Right cardiac atrium (tissue), 5 donors: ENCODE results near the gene AMZ1. TPM values are rescaled to one million over a fixed set of nuclear protein-coding genes. Genes with fewer than 3 reads are reported as not detected.
"Not testable (repeated sequence)": the region's sequence is repeated elsewhere in the genome, so short reads cannot be mapped to it uniquely, and the experiment has no call there.

Experiments
- ATAC-seq, 2 donors: fragments of 200-7000 bp; cut with Tn5 transposase; one replicate each; pipeline versions ENCODE4 v1.8.0 to v1.9.1; 2020; ENCODE audit warnings: moderate library complexity in 2 of 2, mild to moderate bottlenecking in 1 of 2
- DNase-seq, 3 donors: peaks; one replicate each; pipeline ENCODE4 v3.0.0-alpha.2; 2020
- H3K27ac ChIP-seq: one replicate; pipeline ENCODE4 v1.5.1; 2013; ENCODE audit warnings: mild to moderate bottlenecking, low read length, control low read depth, moderate library complexity
- H3K27me3 ChIP-seq: one replicate; pipeline ENCODE4 v1.6.1; 2013; ENCODE audit not compliant: control insufficient read depth, insufficient read depth
- H3K4me1 ChIP-seq: one replicate; pipeline ENCODE4 v1.6.1; 2013; ENCODE audit warnings: low read length; ENCODE audit not compliant: control insufficient read depth, insufficient read depth
- H3K4me3 ChIP-seq: one replicate; pipeline ENCODE4 v1.5.1; 2013; ENCODE audit warnings: low read length, control low read depth
- H3K9me3 ChIP-seq: one replicate; pipeline ENCODE4 v1.6.1; 2013; ENCODE audit warnings: low read length; ENCODE audit not compliant: control insufficient read depth
- WGBS: extraction: QIAGEN DNeasy Blood & Tissue Kit; methylation state at CpG from one replicate; pipeline ENCODE4 v1.1.7; 2013; 5-methylcytosine and 5-hydroxymethylcytosine counted together
- intact Hi-C, 4 donors: fragments of 100-400 bp; cut with DNase I; formaldehyde crosslinking; loops; one replicate each; pipeline versions ENCODE4 v1.11.0 to v1.14.0; 2022 to 2023
- polyA plus RNA-seq: library from polyadenylated mRNA; stranded (reverse); fragments of 200-250 nt; gene quantifications from one replicate; pipeline ENCODE4 v1.2.3, GENCODE V29; 2013
- total RNA-seq, 4 donors: library from RNA; stranded (reverse); fragmentation: NEBNext Ultra II Directional; extraction: Animal tissue kit (Norgen Biotek cat#: 25700); gene quantifications; one replicate each; pipeline ENCODE4 v1.2.1, GENCODE V29; 2021
- donor health status: healthy with polysubstance abuse.
- donor health status: DM: no; HTN: yes; CAD: no.
- donor health status: DM: no; HTN: no; CAD: no.
- donor health status: DM: no; HTN: yes; CAD: no; lungs with severe emphysema.
- donor health status: DM: yes; HTN: yes; CAD: no.

AMZ1 gene
- total and polyA plus RNA-seq, 5 donors: 0.36 to 1.0 (median 0.88) TPM

GRCh38 chr7:2724453-2725177 lies 36.6 kb downstream of the AMZ1 start:
- DNase-seq: peak in 2 of 3 donors; percentile 20 to 21
- WGBS: 95% methylated on average over 31 of the region's 31 CpGs
- peaks cover 3% of the 10 kb centered on the region for H3K4me1 ChIP-seq
- no peaks in the 10 kb centered on the region for H3K9me3 ChIP-seq
- no peak overlapping the region for H3K27ac ChIP-seq
- no peaks in the 10 kb centered on the region for H3K27me3 ChIP-seq
- intact Hi-C loops: no loop called here
- no peak overlapping the region for H3K4me3 ChIP-seq
- ATAC-seq: no peak

GRCh38 chr7:2725178-2726105 lies 37.4 kb downstream of the AMZ1 start:
- DNase-seq: peak; percentile 4 to 48 (median 32)
- ATAC-seq: no peak
- H3K4me1 ChIP-seq: peaks cover 3% of the 10 kb centered on the region
- H3K27me3 ChIP-seq: no peaks in the 10 kb centered on the region
- H3K4me3 ChIP-seq: no peak overlapping the region
- no peak overlapping the region for H3K27ac ChIP-seq
- H3K9me3 ChIP-seq: no peaks in the 10 kb centered on the region
- intact Hi-C loops: no loop called here
- 96% methylated on average over 34 of the region's 34 CpGs for WGBS

- peak in 2 of 3 donors; percentile 18 to 41 for DNase-seq
- no peaks in the 10 kb centered on the region for H3K9me3 ChIP-seq
- no peak overlapping the region for H3K27ac ChIP-seq
- H3K4me1 ChIP-seq: peaks cover 3% of the 10 kb centered on the region
- no peak for ATAC-seq
- 91% methylated on average over 18 of the region's 18 CpGs for WGBS
- no peak overlapping the region for H3K4me3 ChIP-seq
- intact Hi-C loops: no loop called here
- no peaks in the 10 kb centered on the region for H3K27me3 ChIP-seq
Observed at GRCh38 chr7:2726316-2727018, 38.5 kb downstream of the AMZ1 start.

GRCh38 chr7:2727206-2727605 lies 39.2 kb downstream of the AMZ1 start:
- H3K27me3 ChIP-seq, H3K9me3 ChIP-seq, ATAC-seq, H3K4me1 ChIP-seq, intact Hi-C loops, H3K27ac ChIP-seq, H3K4me3 ChIP-seq: not testable (repeated sequence)
- DNase-seq: peak in 2 of 3 donors; percentile 30 to 35
- 87% methylated on average over 13 of the region's 13 CpGs for WGBS

GRCh38 chr7:2728316-2729030 lies 40.5 kb downstream of the AMZ1 start:
- ATAC-seq (peak in 1 of 2 donors; percentile 17), DNase-seq (peak in 1 of 3 donors; percentile 51)
- H3K27me3 ChIP-seq: no peaks in the 10 kb centered on the region
- H3K27ac ChIP-seq: peak overlapping the region; percentile 26
- intact Hi-C loops: no loop called here
- 45% methylated on average over 15 of the region's 15 CpGs for WGBS
- H3K9me3 ChIP-seq: no peaks in the 10 kb centered on the region
- peaks cover 8% of the 10 kb centered on the region for H3K4me1 ChIP-seq
- no peak overlapping the region for H3K4me3 ChIP-seq

- H3K27ac ChIP-seq: peak overlapping the region; percentile 40
- H3K27me3 ChIP-seq: no peaks in the 10 kb centered on the region
- H3K4me3 ChIP-seq: no peak overlapping the region
- intact Hi-C loops: no loop called here
- peak in 2 of 3 donors; percentile 71 to 74 for DNase-seq
- 73% methylated on average over 37 of the region's 37 CpGs for WGBS
- H3K9me3 ChIP-seq: no peaks in the 10 kb centered on the region
- H3K4me1 ChIP-seq: peaks cover 10% of the 10 kb centered on the region
- ATAC-seq: peak in 1 of 2 donors; percentile 53
Observed at GRCh38 chr7:2729031-2729892, 41.3 kb downstream of the AMZ1 start.

- 77% methylated on average over 33 of the region's 33 CpGs for WGBS
- Histone ChIP-seq H3K27ac (peak overlapping the region; percentile 7), H3K9me3 (no peaks in the 10 kb centered on the region), H3K27me3 (no peaks in the 10 kb centered on the region), H3K4me3 (no peak overlapping the region), H3K4me1 (peaks cover 15% of the 10 kb centered on the region)
- ATAC-seq (no peak), DNase-seq (peak in 2 of 3 donors; percentile 32 to 44)
- intact Hi-C loops: no loop called here
Observed at GRCh38 chr7:2729893-2730716, 42.1 kb downstream of the AMZ1 start.

- ATAC-seq (no peak), DNase-seq (peak in 2 of 3 donors; percentile 37 to 43)
- Histone ChIP-seq H3K9me3 (no peaks in the 10 kb centered on the region), H3K4me1 (peaks cover 22% of the 10 kb centered on the region), H3K4me3 (no peak overlapping the region), H3K27ac (no peak overlapping the region), H3K27me3 (no peaks in the 10 kb centered on the region)
- 95% methylated on average over 45 of the region's 45 CpGs for WGBS
- intact Hi-C loops: no loop called here
Observed at GRCh38 chr7:2730846-2731770, 43.1 kb downstream of the AMZ1 start.
